Kidney (tissue), 22 donors: Measurements from ENCODE around the gene RTL5. TPM values are rescaled to one million over a fixed set of nuclear protein-coding genes. Genes with fewer than 3 reads are reported as not detected.
"Not testable (repeated sequence)": the region's sequence is repeated elsewhere in the genome, so short reads cannot be mapped to it uniquely, and the experiment has no call there.

Experiments
- DNase-seq, 5 donors: peaks; one replicate each; pipeline ENCODE4 v3.0.0-alpha.2; 2013 to 2020
- FAIRE-seq: peaks from 2 replicates; lab custom pipeline; 2012; peaks lifted over from hg19 to GRCh38; lab: Jason Lieb, UNC
- H3K27ac ChIP-seq, 2 donors: one replicate each; pipeline ENCODE4 v1.7.0; 2013; ENCODE audit warnings: low read depth in 2 of 2, low read length in 2 of 2, inconsistent platforms in 1 of 2
- H3K27me3 ChIP-seq: one replicate; pipeline ENCODE4 v1.7.1; 2013; ENCODE audit warnings: low read length, inconsistent platforms; ENCODE audit not compliant: control insufficient read depth, insufficient read depth
- H3K36me3 ChIP-seq, 3 donors: one replicate each; pipeline versions ENCODE4 v1.7.0 to v1.7.1; 2013; ENCODE audit warnings: low read length in 3 of 3, control low read depth in 1 of 3, inconsistent platforms in 1 of 3; ENCODE audit not compliant: insufficient read depth in 3 of 3, control insufficient read depth in 2 of 3
- H3K4me1 ChIP-seq, 3 donors: one replicate each; pipeline versions ENCODE4 v1.7.0 to v1.7.1; 2013; ENCODE audit warnings: low read length in 3 of 3, inconsistent platforms in 1 of 3, low read depth in 1 of 3; ENCODE audit not compliant: control insufficient read depth in 2 of 3, insufficient read depth in 2 of 3
- H3K4me3 ChIP-seq, 3 donors: one replicate each; pipeline versions ENCODE4 v1.7.0 to v1.8.1; 2013; ENCODE audit warnings: low read length in 3 of 3, control low read depth in 1 of 3, inconsistent platforms in 1 of 3
- H3K9ac ChIP-seq, 3 donors: one replicate each; pipeline versions ENCODE4 v1.7.0 to v1.7.1; 2013; ENCODE audit warnings: low read length in 3 of 3, control low read depth in 1 of 3, inconsistent platforms in 1 of 3
- H3K9me3 ChIP-seq, 3 donors: one replicate each; pipeline versions ENCODE4 v1.7.0 to v1.7.1; 2013; ENCODE audit warnings: low read length in 3 of 3, control low read depth in 1 of 3, inconsistent platforms in 1 of 3; ENCODE audit not compliant: control insufficient read depth in 2 of 3, insufficient read depth in 1 of 3
- CTCF ChIP-seq: IDR thresholded peaks from 3 replicates; pipeline ENCODE4 v1.5.1; 2012; ENCODE audit warnings: mild to moderate bottlenecking, moderate library complexity, borderline replicate concordance; ENCODE audit not compliant: insufficient read depth; ENCODE audit errors: extremely low read depth
- intact Hi-C: fragments of 100-400 bp; cut with DNase I; formaldehyde crosslinking; loops from one replicate; pipeline ENCODE4 v1.11.1; 2022
- long read RNA-seq, 10 donors: library from polyadenylated mRNA in 1 of 10; unstranded in 1 of 10; transcript quantifications; one replicate each; pipeline ENCODE4 v2.0.0 and lab custom pipeline, GENCODE V29; 2021 to 2026
- polyA plus RNA-seq: library from polyadenylated mRNA; stranded (reverse); fragments of 350-450 nt; fragmentation: Illumina TruSeq; extraction: RNeasy Lipid Tissue Mini Kit (QIAGEN cat#74804); gene quantifications from one replicate; pipeline ENCODE4 v1.2.3, GENCODE V29; 2014; ENCODE audit warnings: low read depth, low replicate concordance; ENCODE audit not compliant: insufficient read depth
- total RNA-seq: library from RNA; stranded (reverse); fragmentation: NEBNext Ultra II Directional; extraction: Animal tissue kit (Norgen Biotek cat#: 25700); gene quantifications from one replicate; pipeline ENCODE4 v1.2.1, GENCODE V29; 2021
- donor health status: control.
- donor health status: control.
- donor health status: control.
- donor health status: control.
- donor health status: control.
- donor health status: DM: yes; HTN: yes; CAD: no.
- donor health status: Normal renal cell carcinoma (clear cell type).

RTL5 gene
- total RNA-seq (6.9 TPM), polyA plus RNA-seq (5.7 TPM)
- long read RNA-seq, donor 1, full-length matches to known transcripts = 16 of 16 reads
- long read RNA-seq, donor 1, partial matches to known transcripts = 0 of 16 reads
- long read RNA-seq, donor 1, other reads (novel, unspliced or antisense) = 0 of 16 reads
- long read RNA-seq, donor 2, full-length matches to known transcripts = 16 of 16 reads
- long read RNA-seq, donor 2, partial matches to known transcripts = 0 of 16 reads
- long read RNA-seq, donor 2, other reads (novel, unspliced or antisense) = 0 of 16 reads
- long read RNA-seq, donor 3, full-length matches to known transcripts = 14 of 14 reads
- long read RNA-seq, donor 3, partial matches to known transcripts = 0 of 14 reads
- long read RNA-seq, donor 3, other reads (novel, unspliced or antisense) = 0 of 14 reads
- long read RNA-seq, donor 4, full-length matches to known transcripts = 9 of 9 reads
- long read RNA-seq, donor 4, partial matches to known transcripts = 0 of 9 reads
- long read RNA-seq, donor 4, other reads (novel, unspliced or antisense) = 0 of 9 reads
- long read RNA-seq, donor 5, full-length matches to known transcripts = 3 of 3 reads
- long read RNA-seq, donor 5, partial matches to known transcripts = 0 of 3 reads
- long read RNA-seq, donor 5, other reads (novel, unspliced or antisense) = 0 of 3 reads
- long read RNA-seq, donor 6, full-length matches to known transcripts = 1 of 1 reads
- long read RNA-seq, donor 6, partial matches to known transcripts = 0 of 1 reads
- long read RNA-seq, donor 6, other reads (novel, unspliced or antisense) = 0 of 1 reads
- long read RNA-seq, donor 7 = 0 reads
- long read RNA-seq, donor 8, full-length matches to known transcripts = 15 of 15 reads
- long read RNA-seq, donor 8, partial matches to known transcripts = 0 of 15 reads
- long read RNA-seq, donor 8, other reads (novel, unspliced or antisense) = 0 of 15 reads
- long read RNA-seq, donor 9, full-length matches to known transcripts = 9 of 9 reads
- long read RNA-seq, donor 9, partial matches to known transcripts = 0 of 9 reads
- long read RNA-seq, donor 9, other reads (novel, unspliced or antisense) = 0 of 9 reads
- long read RNA-seq, donor 10, full-length matches to known transcripts = 16 of 16 reads
- long read RNA-seq, donor 10, partial matches to known transcripts = 0 of 16 reads
- long read RNA-seq, donor 10, other reads (novel, unspliced or antisense) = 0 of 16 reads

- intact Hi-C loops = no loop called here
- Histone ChIP-seq H3K27ac (peak within 1 kb of the TSS in 1 of 2 donors; percentile 65), H3K4me3 (peak within 1 kb of the TSS; percentile 38 to 54 (median 46)), H3K36me3 (no peaks in the 10 kb centered on the region), H3K27me3 (peaks cover 4% of the 10 kb centered on the region), H3K9me3 (no peaks in the 10 kb centered on the region), H3K9ac (peak within 1 kb of the TSS in 1 of 3 donors; percentile 67), H3K4me1 (peaks cover 0 to 7% (median 0%) of the 10 kb centered on the region in 3 donors)
- peak; percentile 94 to 97 (median 96) for DNase-seq
- FAIRE-seq = peak; percentile 27
- no peak for TF ChIP-seq CTCF
Observed at GRCh38 chrX:72131317-72132294, at the start of gene RTL5. Gene RTL5 (minus strand): TSS chrX:72131915.

GRCh38 chrX:72180539-72180938 is 48.8 kb upstream of the RTL5 start:
- Histone ChIP-seq H3K9ac (peak overlapping the region in 1 of 3 donors; percentile 42), H3K27ac (no peak overlapping the region), H3K4me1 (peaks cover 3 to 5% (median 5%) of the 10 kb centered on the region in 3 donors), H3K9me3 (no peaks in the 10 kb centered on the region), H3K36me3 (no peaks in the 10 kb centered on the region), H3K27me3 (no peaks in the 10 kb centered on the region), H3K4me3 (peak overlapping the region in 2 of 3 donors; percentile 61 to 93)
- intact Hi-C loops = no loop called here
- TF ChIP-seq CTCF = no peak
- peak in 1 of 5 donors; percentile 6 for DNase-seq
- no peak for FAIRE-seq

- H3K36me3 ChIP-seq = no peaks in the 10 kb centered on the region
- intact Hi-C loops = no loop called here
- H3K9me3 ChIP-seq = no peaks in the 10 kb centered on the region
Observed at GRCh38 chrX:72176981-72177380, 45.3 kb upstream of the RTL5 start.

GRCh38 chrX:72176289-72176688 is 44.6 kb upstream of the RTL5 start:
- not testable (repeated sequence) for FAIRE-seq, H3K9me3 ChIP-seq

More at GRCh38 chrX:72176981-72177380, 45.3 kb upstream of the RTL5 start:
- no peak for TF ChIP-seq CTCF
- no peak overlapping the region for H3K9ac ChIP-seq
- no peaks in the 10 kb centered on the region for H3K27me3 ChIP-seq
- no peak for DNase-seq
- H3K4me3 ChIP-seq = no peak overlapping the region
- no peak for FAIRE-seq
- H3K27ac ChIP-seq = no peak overlapping the region
- H3K4me1 ChIP-seq = peaks cover 0 to 3% (median 0%) of the 10 kb centered on the region in 3 donors

More at GRCh38 chrX:72176289-72176688, 44.6 kb upstream of the RTL5 start:
- H3K9ac ChIP-seq, H3K27ac ChIP-seq, H3K4me3 ChIP-seq, intact Hi-C loops, H3K27me3 ChIP-seq, H3K36me3 ChIP-seq, DNase-seq, H3K4me1 ChIP-seq: not testable (repeated sequence)
